ENCODE results near the gene ALKBH8. TPM values are rescaled to one million over a fixed set of nuclear protein-coding genes. Genes with fewer than 3 reads are reported as not detected.

ALKBH8 gene
- total RNA-seq (2022; extraction: Qiagen RNA extraction), result 5.8 to 8.3 TPM (median 7.3 TPM) in 5 replicates

GRCh38 chr11:107565219-107565937 is at the start of gene ALKBH8:
Gene ALKBH8 (minus strand): TSS chr11:107565735. CDS start chr11:107560893, 4,842 bp downstream.

GRCh38 chr11:107590460-107591377 is 25.2 kb upstream of the ALKBH8 start, which contains the start of gene ELMOD1:
Gene ELMOD1 (plus strand): TSS chr11:107591147. CDS start chr11:107618190, 27,043 bp downstream.

GRCh38 chr11:107457558-107458271 is 107.8 kb downstream of the ALKBH8 start, which contains the start of gene CWF19L2:
Gene CWF19L2 (minus strand): TSS chr11:107457825. CDS start chr11:107457816, 9 bp downstream.

Other genes with a start within 250 kb of the ALKBH8 start
- 3.5 to 4.2 TPM (median 4.0 TPM) in 5 replicates for gene CWF19L2, start 107.9 kb downstream of the ALKBH8 start, total RNA-seq (2022; extraction: Qiagen RNA extraction)
- gene ELMOD1, start 25.4 kb upstream of the ALKBH8 start, total RNA-seq (2022; extraction: Qiagen RNA extraction), result 0.11 to 0.24 TPM (median 0.12 TPM) in 5 replicates
- 1.6 to 2.8 TPM (median 2.0 TPM) in 5 replicates for gene SLN, start 146.3 kb upstream of the ALKBH8 start, total RNA-seq (2022; extraction: Qiagen RNA extraction)